Parathyroid adenoma (tissue), 2 donors: ENCODE results near the gene NLRP8.
"Not testable (repeated sequence)": the region's sequence is repeated elsewhere in the genome, so short reads cannot be mapped to it uniquely, and the experiment has no call there.

Source experiments
- H2AFZ ChIP-seq: fragments of 300-600 bp; sonication (generic); one replicate; pipeline ENCODE4 v1.7.0; 2017; ENCODE audit warnings: antibody characterized with exemption, mild to moderate bottlenecking
- H3K27ac ChIP-seq: fragments of 300-600 bp; sonication (generic); one replicate; pipeline ENCODE4 v1.7.0; 2017
- H3K27me3 ChIP-seq: fragments of 300-600 bp; sonication (generic); one replicate; pipeline ENCODE4 v1.7.0; 2017; ENCODE audit warnings: low read length; ENCODE audit not compliant: control insufficient read depth, insufficient read depth
- H3K36me3 ChIP-seq: fragments of 300-600 bp; sonication (generic); one replicate; pipeline ENCODE4 v1.7.0; 2017; ENCODE audit warnings: low read length; ENCODE audit not compliant: control insufficient read depth, insufficient read depth
- H3K4me1 ChIP-seq: fragments of 300-600 bp; sonication (generic); one replicate; pipeline ENCODE4 v1.7.0; 2017; ENCODE audit warnings: control low read depth
- H3K4me2 ChIP-seq: fragments of 300-600 bp; sonication (generic); one replicate; pipeline ENCODE4 v1.7.0; 2017; ENCODE audit warnings: low read length
- H3K4me3 ChIP-seq: fragments of 300-600 bp; sonication (generic); one replicate; pipeline ENCODE4 v1.7.0; 2017; ENCODE audit warnings: low read depth, low read length
- H3K79me2 ChIP-seq: fragments of 300-600 bp; sonication (generic); one replicate; pipeline ENCODE4 v1.7.0; 2017; ENCODE audit warnings: control low read depth
- H3K9ac ChIP-seq: fragments of 300-600 bp; sonication (generic); one replicate; pipeline ENCODE4 v1.7.0; 2017; ENCODE audit warnings: mild to moderate bottlenecking
- H3K9me3 ChIP-seq: fragments of 300-600 bp; sonication (generic); one replicate; pipeline ENCODE4 v1.7.0; 2017; ENCODE audit warnings: low read length; ENCODE audit not compliant: control insufficient read depth
- CTCF ChIP-seq: fragments of 300-600 bp; sonication (generic); IDR thresholded peaks from one replicate; pipeline ENCODE4 v1.7.0; 2017; ENCODE audit warnings: antibody characterized with exemption, mild to moderate bottlenecking
- donor health status: primary hyperparathyroidism.

Gene NLRP8

GRCh38 chr19:55935206-55935605 is 12.4 kb upstream of the NLRP8 start:
- Histone ChIP-seq H3K9me3 (no peaks in the 10 kb centered on the region), H2AFZ (no peak overlapping the region), H3K36me3 (no peaks in the 10 kb centered on the region), H3K4me2 (no peak overlapping the region), H3K79me2 (no peaks in the 10 kb centered on the region), H3K27me3 (no peaks in the 10 kb centered on the region), H3K27ac (no peak overlapping the region), H3K9ac (no peak overlapping the region), H3K4me3 (no peak overlapping the region), H3K4me1 (no peaks in the 10 kb centered on the region)
- TF ChIP-seq CTCF, result no peak

GRCh38 chr19:55939206-55939605 is 8.4 kb upstream of the NLRP8 start:
- no peaks in the 10 kb centered on the region for H3K79me2 ChIP-seq
- TF ChIP-seq CTCF, result no peak

GRCh38 chr19:55940306-55940705 is 7.3 kb upstream of the NLRP8 start:
- TF ChIP-seq CTCF, result no peak
- no peak overlapping the region for H2AFZ ChIP-seq
- H3K9me3 ChIP-seq, result no peaks in the 10 kb centered on the region
- H3K4me1 ChIP-seq, result no peaks in the 10 kb centered on the region
- no peak overlapping the region for H3K27ac ChIP-seq
- no peaks in the 10 kb centered on the region for H3K27me3 ChIP-seq
- no peak overlapping the region for H3K4me3 ChIP-seq
- H3K9ac ChIP-seq, result no peak overlapping the region
- no peaks in the 10 kb centered on the region for H3K79me2 ChIP-seq
- no peak overlapping the region for H3K4me2 ChIP-seq
- H3K36me3 ChIP-seq, result no peaks in the 10 kb centered on the region

More at GRCh38 chr19:55939206-55939605, 8.4 kb upstream of the NLRP8 start:
- Histone ChIP-seq H3K9me3 (no peaks in the 10 kb centered on the region), H3K4me3 (no peak overlapping the region), H3K9ac (no peak overlapping the region), H2AFZ (no peak overlapping the region), H3K27me3 (no peaks in the 10 kb centered on the region), H3K27ac (no peak overlapping the region), H3K36me3 (no peaks in the 10 kb centered on the region), H3K4me1 (no peaks in the 10 kb centered on the region), H3K4me2 (no peak overlapping the region)

GRCh38 chr19:55950566-55950965 is 2.9 kb downstream of the NLRP8 start:
- not testable (repeated sequence) for H3K9ac ChIP-seq, H3K9me3 ChIP-seq

GRCh38 chr19:55956431-55956830 is 8.8 kb downstream of the NLRP8 start:
- no peak overlapping the region for H3K27ac ChIP-seq
- no peaks in the 10 kb centered on the region for H3K9me3 ChIP-seq
- H3K27me3 ChIP-seq, result no peaks in the 10 kb centered on the region
- H3K9ac ChIP-seq, result no peak overlapping the region
- no peak for TF ChIP-seq CTCF
- no peak overlapping the region for H3K4me3 ChIP-seq
- no peaks in the 10 kb centered on the region for H3K4me1 ChIP-seq
- no peaks in the 10 kb centered on the region for H3K36me3 ChIP-seq
- no peaks in the 10 kb centered on the region for H3K79me2 ChIP-seq
- no peak overlapping the region for H2AFZ ChIP-seq
- no peak overlapping the region for H3K4me2 ChIP-seq

More at GRCh38 chr19:55950566-55950965, 2.9 kb downstream of the NLRP8 start:
- not testable (repeated sequence) for H3K4me3 ChIP-seq, H3K27ac ChIP-seq, H2AFZ ChIP-seq, H3K79me2 ChIP-seq, H3K4me2 ChIP-seq, H3K27me3 ChIP-seq, H3K4me1 ChIP-seq, H3K36me3 ChIP-seq
